Lung (tissue), 12 donors: ENCODE data around the gene SCGB3A1. TPM values are rescaled to one million over a fixed set of nuclear protein-coding genes. Genes with fewer than 3 reads are reported as not detected.

Experiments
- ATAC-seq: fragments of 200-7000 bp; cut with Tn5 transposase; one replicate; pipeline ENCODE4 v1.9.1; 2020; ENCODE audit warnings: moderate number of reproducible peaks; ENCODE audit not compliant: insufficient read depth, low FRiP score
- DNase-seq, 3 donors: peaks; one replicate each; pipeline ENCODE4 v3.0.0-alpha.2; 2013 to 2017
- H3K27ac ChIP-seq, 2 donors: one replicate each; pipeline ENCODE4 v1.5.1; 2013; ENCODE audit warnings: mild to moderate bottlenecking in 2 of 2, moderate library complexity in 2 of 2, control low read depth in 1 of 2, inconsistent platforms in 1 of 2, low read depth in 1 of 2, low read length in 1 of 2
- H3K27me3 ChIP-seq, 3 donors: one replicate each; pipeline ENCODE4 v1.5.1; 2013; ENCODE audit warnings: low read length in 2 of 3; ENCODE audit not compliant: control insufficient read depth in 3 of 3, insufficient read depth in 3 of 3
- H3K36me3 ChIP-seq, 4 donors: one replicate each; pipeline ENCODE4 v1.5.1; 2013; ENCODE audit warnings: low read length in 4 of 4, mild to moderate bottlenecking in 1 of 4, moderate library complexity in 1 of 4; ENCODE audit not compliant: control insufficient read depth in 4 of 4, insufficient read depth in 4 of 4
- H3K4me1 ChIP-seq, 5 donors: one replicate each; pipeline ENCODE4 v1.5.1; 2013; ENCODE audit warnings: low read length in 5 of 5, mild to moderate bottlenecking in 2 of 5, moderate library complexity in 1 of 5; ENCODE audit not compliant: control insufficient read depth in 5 of 5, insufficient read depth in 5 of 5
- H3K4me3 ChIP-seq: one replicate; pipeline ENCODE4 v1.5.1; 2013; ENCODE audit warnings: mild to moderate bottlenecking, control low read depth, moderate library complexity
- H3K9ac ChIP-seq, 2 donors: one replicate each; pipeline ENCODE4 v1.5.1; 2013; ENCODE audit warnings: low read length in 2 of 2, control low read depth in 1 of 2; ENCODE audit not compliant: insufficient read depth in 1 of 2
- H3K9me3 ChIP-seq, 4 donors: one replicate each; pipeline ENCODE4 v1.5.1; 2013; ENCODE audit warnings: low read length in 3 of 4, mild to moderate bottlenecking in 1 of 4, moderate library complexity in 1 of 4; ENCODE audit not compliant: control insufficient read depth in 4 of 4, insufficient read depth in 3 of 4
- CTCF ChIP-seq: IDR thresholded peaks from 2 replicates; pipeline ENCODE4 v1.5.1; 2012; ENCODE audit warnings: mild to moderate bottlenecking; ENCODE audit errors: control extremely low read depth, extremely low read depth
- WGBS, 2 donors: extraction: QIAGEN DNeasy Blood & Tissue Kit; methylation state at CpG; one replicate each; pipeline ENCODE4 v1.1.7; 2013; 5-methylcytosine and 5-hydroxymethylcytosine counted together
- polyA plus RNA-seq, 2 donors: library from polyadenylated mRNA; stranded (reverse); fragments of 200-250 nt; gene quantifications; one replicate each; pipeline ENCODE4 v1.2.1, GENCODE V29; 2013
- total RNA-seq, 2 donors: library from RNA; depleted of rRNA in 1 of 2; stranded (reverse); fragments of >200 nt in 1 of 2; gene quantifications; one replicate each; pipeline ENCODE4 v1.2.1, GENCODE V29; 2014 to 2021
- donor health status: control.
- donor health status: control.
- donor health status: Bipolar disorder and iron deficiency.
- donor health status: healthy.
- donor health status: DM: yes; HTN: yes; CAD: no.

Gene SCGB3A1
- total and polyA plus RNA-seq, 4 donors, result 119 to 3,799 (median 1,024) TPM

GRCh38 chr5:180631549-180632383 lies 40.5 kb upstream of the SCGB3A1 start:
- no peak overlapping the region for H3K4me3 ChIP-seq
- peaks cover 0 to 2% (median 0%) of the 10 kb centered on the region in 4 donors for H3K36me3 ChIP-seq
- peaks cover 0 to 2% (median 0%) of the 10 kb centered on the region in 4 donors for H3K9me3 ChIP-seq
- DNase-seq (no peak), ATAC-seq (no peak)
- peak overlapping the region in 1 of 2 donors; percentile 23 for H3K27ac ChIP-seq
- H3K9ac ChIP-seq, result no peak overlapping the region
- no peak for TF ChIP-seq CTCF
- 76 to 84% methylated on average over 33 to 36 of the region's 36 CpGs for WGBS, 2 donors
- H3K4me1 ChIP-seq, result peaks cover 0 to 16% (median 0%) of the 10 kb centered on the region in 5 donors
- no peaks in the 10 kb centered on the region for H3K27me3 ChIP-seq

GRCh38 chr5:180630426-180630825 lies 39.1 kb upstream of the SCGB3A1 start:
- no peak for DNase-seq
- TF ChIP-seq CTCF, result no peak
- 88 to 94% methylated on average over 21 to 22 of the region's 22 CpGs for WGBS, 2 donors
- Histone ChIP-seq H3K4me3 (no peak overlapping the region), H3K4me1 (peaks cover 0 to 12% (median 0%) of the 10 kb centered on the region in 5 donors), H3K27me3 (no peaks in the 10 kb centered on the region), H3K27ac (no peak overlapping the region), H3K9me3 (peaks cover 0 to 2% (median 0%) of the 10 kb centered on the region in 4 donors), H3K36me3 (peaks cover 0 to 2% (median 0%) of the 10 kb centered on the region in 4 donors), H3K9ac (no peak overlapping the region)
- no peak for ATAC-seq

- Histone ChIP-seq H3K9me3 (peaks cover 0 to 2% (median 0%) of the 10 kb centered on the region in 4 donors), H3K4me1 (peaks cover 0 to 12% (median 0%) of the 10 kb centered on the region in 5 donors), H3K27ac (no peak overlapping the region), H3K27me3 (no peaks in the 10 kb centered on the region), H3K4me3 (no peak overlapping the region), H3K9ac (no peak overlapping the region), H3K36me3 (peaks cover 0 to 2% (median 0%) of the 10 kb centered on the region in 4 donors)
- no peak for DNase-seq
- WGBS, 2 donors, result 90 to 95% methylated on average over 25 of the region's 25 CpGs
- TF ChIP-seq CTCF, result no peak
- ATAC-seq, result no peak
These were observed 38.6 kb upstream of the SCGB3A1 start for GRCh38 chr5:180629831-180630382.
